HepG2 (cell line): ENCODE measurements around the gene PCBP2. TPM values are rescaled to one million over a fixed set of nuclear protein-coding genes. Genes with fewer than 3 reads are reported as not detected.

Source experiments
- BRCA1 ChIP-seq: sonication (generic); formaldehyde crosslinking; IDR thresholded peaks from 2 replicates; pipeline ENCODE4 v1.4.0; 2020; ENCODE audit warnings: missing genetic modification reagents
- CAMTA2 ChIP-seq: sonication (generic); formaldehyde crosslinking; IDR thresholded peaks from 2 replicates; pipeline ENCODE4 v1.4.0; 2020; ENCODE audit warnings: mild to moderate bottlenecking, missing genetic modification reagents, borderline replicate concordance
- GATAD2A ChIP-seq: IDR thresholded peaks from 2 replicates; pipeline ENCODE4 v1.6.1; 2016
- HDAC1 ChIP-seq: sonication (generic); formaldehyde crosslinking; IDR thresholded peaks from 2 replicates; pipeline ENCODE4 v1.5.1; 2020; ENCODE audit warnings: mild to moderate bottlenecking, missing genetic modification reagents
- HOXA9 ChIP-seq: sonication (generic); formaldehyde crosslinking; IDR thresholded peaks from 2 replicates; pipeline ENCODE4 v1.8.1; 2022; ENCODE audit warnings: missing genetic modification reagents, mild to moderate bottlenecking, moderate library complexity, borderline replicate concordance
- KDM1A ChIP-seq: IDR thresholded peaks from 2 replicates; pipeline ENCODE4 v1.6.1; 2016; ENCODE audit warnings: missing compliant biosample characterization
- KMT2B ChIP-seq: IDR thresholded peaks from 2 replicates; pipeline ENCODE4 v1.6.1; 2016; ENCODE audit warnings: missing genetic modification reagents, missing compliant biosample characterization
- NBN ChIP-seq: fragments of 450-650 bp; conservative IDR thresholded peaks from 2 replicates; pipeline ENCODE4 v1.6.1; 2017
- NR2F6 ChIP-seq, 2 experiments: IDR thresholded peaks; 2 replicates each; pipeline ENCODE4 v1.6.1; 2016; ENCODE audit warnings: antibody characterized with exemption in 1 of 2, mild to moderate bottlenecking in 1 of 2
- PHF8 ChIP-seq: sonication (generic); formaldehyde crosslinking; IDR thresholded peaks from 2 replicates; pipeline ENCODE4 v1.5.0; 2020; ENCODE audit warnings: missing genetic modification reagents
- SMARCE1 ChIP-seq: fragments of 450-650 bp; IDR thresholded peaks from 2 replicates; pipeline ENCODE4 v1.6.1; 2017; ENCODE audit warnings: borderline replicate concordance
- TBL1XR1 ChIP-seq: fragments of 150-350 bp; IDR thresholded peaks from 2 replicates; pipeline ENCODE4 v1.6.1; 2014; ENCODE audit warnings: borderline replicate concordance, low read length; ENCODE audit not compliant: partially characterized antibody
- TEF ChIP-seq: sonication (generic); formaldehyde crosslinking; IDR thresholded peaks from 2 replicates; pipeline ENCODE4 v1.5.0; 2020; ENCODE audit warnings: missing genetic modification reagents
- ZFP1 ChIP-seq: IDR thresholded peaks from 2 replicates; pipeline ENCODE4 v1.6.1; 2016
- ZNF230 ChIP-seq: sonication (generic); formaldehyde crosslinking; IDR thresholded peaks from 2 replicates; pipeline ENCODE4 v1.4.0; 2020; ENCODE audit warnings: mild to moderate bottlenecking, missing genetic modification reagents
- ZNF253 ChIP-seq: sonication (generic); formaldehyde crosslinking; IDR thresholded peaks from 2 replicates; pipeline ENCODE4 v1.8.0; 2022; ENCODE audit warnings: mild to moderate bottlenecking, missing genetic modification reagents, borderline replicate concordance
- ZNF446 ChIP-seq: sonication (generic); formaldehyde crosslinking; IDR thresholded peaks from 2 replicates; pipeline ENCODE4 v1.5.0; 2020; ENCODE audit warnings: mild to moderate bottlenecking, missing genetic modification reagents
- ZNF598 ChIP-seq: sonication (generic); formaldehyde crosslinking; IDR thresholded peaks from 2 replicates; pipeline ENCODE4 v1.5.1; 2020; ENCODE audit warnings: mild to moderate bottlenecking, missing genetic modification reagents, borderline replicate concordance
- ZNF672 ChIP-seq: sonication (generic); formaldehyde crosslinking; IDR thresholded peaks from 2 replicates; pipeline ENCODE4 v1.8.1; 2022; ENCODE audit warnings: missing genetic modification reagents
- ZNF772 ChIP-seq: sonication (generic); formaldehyde crosslinking; IDR thresholded peaks from 2 replicates; pipeline ENCODE4 v1.5.0; 2020; ENCODE audit warnings: mild to moderate bottlenecking, missing genetic modification reagents
- ZNF879 ChIP-seq: sonication (generic); formaldehyde crosslinking; IDR thresholded peaks from 2 replicates; pipeline ENCODE4 v1.8.1; 2023; ENCODE audit warnings: missing genetic modification reagents
- polyA plus RNA-seq, 8 experiments: library from polyadenylated mRNA; depleted of rRNA in 3 of 8; stranded (reverse) in 7 of 8; unstranded in 1 of 8; fragments of >200 nt; fragmentation: Illumina TruSeq in 4 of 8; extraction: Trizol in 4 of 8; gene quantifications; 2 replicates each; pipeline versions ENCODE4 v1.2.1 to v1.2.3, GENCODE V29; 2011 to 2016; ENCODE audit warnings: low read depth in 4 of 8, missing spikeins in 1 of 8, mixed read lengths in 1 of 8; ENCODE audit not compliant: insufficient read depth in 1 of 8
- total RNA-seq, 5 experiments: library from RNA; depleted of rRNA; stranded (reverse); fragments of >200 nt; fragmentation: Illumina TruSeq; extraction: Trizol; gene quantifications; 2 replicates each; pipeline ENCODE4 v1.2.3, GENCODE V29; 2016; ENCODE audit warnings: low read depth in 1 of 5
- TF ChIP-seq, protein P1 (sequence below): sonication (generic); formaldehyde crosslinking; IDR thresholded peaks from 2 replicates; pipeline ENCODE4 v1.8.1; 2023; ENCODE audit warnings: mild to moderate bottlenecking, moderate library complexity, missing genetic modification reagents
- TF ChIP-seq, protein P2 (sequence below): IDR thresholded peaks from 2 replicates; pipeline ENCODE4 v1.6.1; 2016; ENCODE audit warnings: low read depth, borderline replicate concordance
- TF ChIP-seq, protein P3 (sequence below): sonication (generic); formaldehyde crosslinking; IDR thresholded peaks from 2 replicates; pipeline ENCODE4 v1.4.0; 2020; ENCODE audit warnings: missing genetic modification reagents
- TF ChIP-seq, protein P4 (sequence below): sonication (generic); formaldehyde crosslinking; IDR thresholded peaks from 2 replicates; pipeline ENCODE4 v1.4.0; 2020; ENCODE audit warnings: missing genetic modification reagents

Gene PCBP2
- total and polyA plus RNA-seq, 2 of the 13 experiments (the other 11 are each of a cell fraction or from before 2014, with no cell fraction given): 154 to 345 TPM

- TF ChIP-seq ZNF230 (CRISPR knock-in tag): no peak
- peak; percentile 64; the same call in 1 of the 2 replicates for TF ChIP-seq TEF (CRISPR knock-in tag)
- peak; percentile 88 for TF ChIP-seq HDAC1
- TF ChIP-seq, protein P1, sequence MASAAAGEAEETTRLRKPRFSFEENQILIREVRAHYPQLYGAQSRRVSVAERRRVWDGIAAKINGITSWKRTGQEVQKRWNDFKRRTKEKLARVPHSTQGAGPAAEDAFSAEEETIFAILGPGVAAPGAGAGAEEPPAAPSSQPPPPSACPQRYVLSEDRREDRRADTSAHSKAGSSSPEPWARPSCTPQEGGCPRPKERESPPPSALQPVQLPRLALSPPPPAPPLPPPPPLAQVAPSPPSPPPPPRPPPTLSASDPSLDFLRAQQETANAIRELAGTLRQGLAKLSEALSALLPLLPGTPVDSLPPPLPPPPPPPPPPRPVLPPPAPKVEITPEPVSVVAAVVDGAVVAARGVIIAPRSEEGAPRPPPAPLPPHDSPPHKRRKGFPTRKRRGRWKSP (CRISPR knock-in tag): no peak
- TF ChIP-seq KDM1A (CRISPR knock-in tag): no peak
- no peak for TF ChIP-seq SMARCE1
- no peak; the same call in 1 of the 2 replicates for TF ChIP-seq GATAD2A (CRISPR knock-in tag)
- TF ChIP-seq TBL1XR1: peak; percentile 24
- TF ChIP-seq, protein P2, sequence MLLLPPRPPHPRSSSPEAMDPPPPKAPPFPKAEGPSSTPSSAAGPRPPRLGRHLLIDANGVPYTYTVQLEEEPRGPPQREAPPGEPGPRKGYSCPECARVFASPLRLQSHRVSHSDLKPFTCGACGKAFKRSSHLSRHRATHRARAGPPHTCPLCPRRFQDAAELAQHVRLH (CRISPR knock-in tag): no peak; the same call in 1 of the 2 replicates
- TF ChIP-seq ZNF446 (CRISPR knock-in tag): 0 out of 2 replicates have a peak, but pooled peaks have one; percentile 25
- TF ChIP-seq PHF8 (CRISPR knock-in tag): peak; percentile 99
- 0 out of 2 replicates have a peak, but pooled peaks have one; percentile 33 for TF ChIP-seq CAMTA2 (CRISPR knock-in tag)
- no peak for TF ChIP-seq NBN
- TF ChIP-seq ZNF253 (CRISPR knock-in tag): no peak; the same call in 1 of the 2 replicates
- TF ChIP-seq, protein P3, sequence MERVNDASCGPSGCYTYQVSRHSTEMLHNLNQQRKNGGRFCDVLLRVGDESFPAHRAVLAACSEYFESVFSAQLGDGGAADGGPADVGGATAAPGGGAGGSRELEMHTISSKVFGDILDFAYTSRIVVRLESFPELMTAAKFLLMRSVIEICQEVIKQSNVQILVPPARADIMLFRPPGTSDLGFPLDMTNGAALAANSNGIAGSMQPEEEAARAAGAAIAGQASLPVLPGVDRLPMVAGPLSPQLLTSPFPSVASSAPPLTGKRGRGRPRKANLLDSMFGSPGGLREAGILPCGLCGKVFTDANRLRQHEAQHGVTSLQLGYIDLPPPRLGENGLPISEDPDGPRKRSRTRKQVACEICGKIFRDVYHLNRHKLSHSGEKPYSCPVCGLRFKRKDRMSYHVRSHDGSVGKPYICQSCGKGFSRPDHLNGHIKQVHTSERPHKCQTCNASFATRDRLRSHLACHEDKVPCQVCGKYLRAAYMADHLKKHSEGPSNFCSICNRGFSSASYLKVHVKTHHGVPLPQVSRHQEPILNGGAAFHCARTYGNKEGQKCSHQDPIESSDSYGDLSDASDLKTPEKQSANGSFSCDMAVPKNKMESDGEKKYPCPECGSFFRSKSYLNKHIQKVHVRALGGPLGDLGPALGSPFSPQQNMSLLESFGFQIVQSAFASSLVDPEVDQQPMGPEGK (CRISPR knock-in tag): no peak; the same call in 1 of the 2 replicates
- no peak for TF ChIP-seq NR2F6 (IDR thresholded peaks at IDR 0.05)
- no peak for TF ChIP-seq NR2F6 (CRISPR knock-in tag; IDR thresholded peaks at IDR 0.05)
- peak; percentile 90; the same call in 1 of the 2 replicates for TF ChIP-seq ZNF598 (CRISPR knock-in tag)
- TF ChIP-seq ZNF672 (CRISPR knock-in tag): no peak
- peak; percentile 69; the same call in 1 of the 2 replicates for TF ChIP-seq KMT2B (CRISPR knock-in tag)
- no peak; the same call in 1 of the 2 replicates for TF ChIP-seq HOXA9 (CRISPR knock-in tag)
- peak; percentile 31; the same call in 1 of the 2 replicates for TF ChIP-seq ZNF772 (CRISPR knock-in tag)
- TF ChIP-seq BRCA1 (CRISPR knock-in tag): peak; percentile 67; the same call in 1 of the 2 replicates
- TF ChIP-seq, protein P4, sequence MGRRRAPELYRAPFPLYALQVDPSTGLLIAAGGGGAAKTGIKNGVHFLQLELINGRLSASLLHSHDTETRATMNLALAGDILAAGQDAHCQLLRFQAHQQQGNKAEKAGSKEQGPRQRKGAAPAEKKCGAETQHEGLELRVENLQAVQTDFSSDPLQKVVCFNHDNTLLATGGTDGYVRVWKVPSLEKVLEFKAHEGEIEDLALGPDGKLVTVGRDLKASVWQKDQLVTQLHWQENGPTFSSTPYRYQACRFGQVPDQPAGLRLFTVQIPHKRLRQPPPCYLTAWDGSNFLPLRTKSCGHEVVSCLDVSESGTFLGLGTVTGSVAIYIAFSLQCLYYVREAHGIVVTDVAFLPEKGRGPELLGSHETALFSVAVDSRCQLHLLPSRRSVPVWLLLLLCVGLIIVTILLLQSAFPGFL (CRISPR knock-in tag): no peak
- TF ChIP-seq ZFP1 (CRISPR knock-in tag): no peak
- peak; percentile 78; the same call in 1 of the 2 replicates for TF ChIP-seq ZNF879 (CRISPR knock-in tag)
Measured at GRCh38 chr12:53500776-53501614, 49.1 kb downstream of the PCBP2 start, which contains the start of gene TARBP2 (continued).
